ENCODE data around the gene IRF4. TPM values are rescaled to one million over a fixed set of nuclear protein-coding genes. Genes with fewer than 3 reads are reported as not detected.
"Not testable (repeated sequence)": the region's sequence is repeated elsewhere in the genome, so short reads cannot be mapped to it uniquely, and the experiment has no call there.

IRF4 gene
- total and polyA plus RNA-seq, 4 donors: 0.85 to 5.0 (median 2.9) TPM

- Histone ChIP-seq H3K27ac (ENCODE audit: low read depth in 1 of 2, low read length in 1 of 2) (no peak overlapping the region), H3K4me1 (ENCODE audit: control insufficient read depth in 5 of 5, insufficient read depth in 5 of 5, low read length in 5 of 5) (peaks cover 0 to 13% (median 6%) of the 10 kb centered on the region in 5 donors), H3K27me3 (ENCODE audit: control insufficient read depth in 3 of 3, insufficient read depth in 3 of 3, low read length in 2 of 3) (peaks cover 0 to 7% (median 5%) of the 10 kb centered on the region in 3 donors), H3K4me3 (no peak overlapping the region), H3K36me3 (ENCODE audit: control insufficient read depth in 4 of 4, insufficient read depth in 4 of 4, low read length in 4 of 4) (no peaks in the 10 kb centered on the region), H3K9me3 (ENCODE audit: control insufficient read depth in 4 of 4, insufficient read depth in 3 of 4, low read length in 3 of 4) (peaks cover 0 to 11% (median 2%) of the 10 kb centered on the region in 4 donors), H3K9ac (ENCODE audit: insufficient read depth in 1 of 2, low read length in 2 of 2) (no peak overlapping the region)
- WGBS, 2 donors: 74 to 84% methylated on average over 6 of the region's 6 CpGs
- TF ChIP-seq CTCF (IDR thresholded peaks at IDR 0.05; ENCODE audit: control extremely low read depth, extremely low read depth): no peak
- ATAC-seq (ENCODE audit: insufficient read depth, low FRiP score) (no peak), DNase-seq (no peak)
Measured at GRCh38 chr6:370555-370954, 21.0 kb upstream of the IRF4 start.

- not testable (repeated sequence) for H3K9ac ChIP-seq (ENCODE audit: insufficient read depth in 1 of 2, low read length in 2 of 2); H3K27ac ChIP-seq (ENCODE audit: low read depth in 1 of 2, low read length in 1 of 2); H3K27me3 ChIP-seq (ENCODE audit: control insufficient read depth in 3 of 3, insufficient read depth in 3 of 3, low read length in 2 of 3); H3K36me3 ChIP-seq (ENCODE audit: control insufficient read depth in 4 of 4, insufficient read depth in 4 of 4, low read length in 4 of 4); ATAC-seq (ENCODE audit: insufficient read depth, low FRiP score); H3K4me3 ChIP-seq; DNase-seq
- H3K9me3 ChIP-seq (ENCODE audit: control insufficient read depth in 4 of 4, insufficient read depth in 3 of 4, low read length in 3 of 4): peaks cover 0 to 11% (median 2%) of the 10 kb centered on the region in 4 donors
- 94 to 96% methylated on average over 2 of the region's 2 CpGs for WGBS, 2 donors
- H3K4me1 ChIP-seq (ENCODE audit: control insufficient read depth in 5 of 5, insufficient read depth in 5 of 5, low read length in 5 of 5): peaks cover 0 to 13% (median 6%) of the 10 kb centered on the region in 5 donors
Measured at GRCh38 chr6:371851-372250, 19.7 kb upstream of the IRF4 start.

GRCh38 chr6:372336-372911 is 19.1 kb upstream of the IRF4 start:
- H3K27ac ChIP-seq (ENCODE audit: low read depth in 1 of 2, low read length in 1 of 2): no peak overlapping the region
- ATAC-seq (ENCODE audit: insufficient read depth, low FRiP score) (no peak), DNase-seq (no peak)
- 52 to 60% methylated on average over 16 of the region's 16 CpGs for WGBS, 2 donors
- no peak overlapping the region for H3K9ac ChIP-seq (ENCODE audit: insufficient read depth in 1 of 2, low read length in 2 of 2)
- peaks cover 0 to 7% (median 2%) of the 10 kb centered on the region in 3 donors for H3K27me3 ChIP-seq (ENCODE audit: control insufficient read depth in 3 of 3, insufficient read depth in 3 of 3, low read length in 2 of 3)
- H3K4me3 ChIP-seq: no peak overlapping the region
- no peak for TF ChIP-seq CTCF (IDR thresholded peaks at IDR 0.05; ENCODE audit: control extremely low read depth, extremely low read depth)
- H3K36me3 ChIP-seq (ENCODE audit: control insufficient read depth in 4 of 4, insufficient read depth in 4 of 4, low read length in 4 of 4): no peaks in the 10 kb centered on the region
- H3K9me3 ChIP-seq (ENCODE audit: control insufficient read depth in 4 of 4, insufficient read depth in 3 of 4, low read length in 3 of 4): peaks cover 0 to 11% (median under 1%) of the 10 kb centered on the region in 4 donors
- peaks cover 0 to 13% (median 6%) of the 10 kb centered on the region in 5 donors for H3K4me1 ChIP-seq (ENCODE audit: control insufficient read depth in 5 of 5, insufficient read depth in 5 of 5, low read length in 5 of 5)

- 85% methylated on average over 8 of the region's 8 CpGs for WGBS, 2 donors
- no peak for ATAC-seq (ENCODE audit: insufficient read depth, low FRiP score)
Measured at GRCh38 chr6:373031-373430, 18.5 kb upstream of the IRF4 start.

More at GRCh38 chr6:373031-373430, 18.5 kb upstream of the IRF4 start:
- H3K4me1 ChIP-seq (ENCODE audit: control insufficient read depth in 5 of 5, insufficient read depth in 5 of 5, low read length in 5 of 5): peaks cover 0 to 13% (median 6%) of the 10 kb centered on the region in 5 donors
- H3K27ac ChIP-seq (ENCODE audit: low read depth in 1 of 2, low read length in 1 of 2): no peak overlapping the region
- no peak overlapping the region for H3K9ac ChIP-seq (ENCODE audit: insufficient read depth in 1 of 2, low read length in 2 of 2)
- no peak for DNase-seq
- no peaks in the 10 kb centered on the region for H3K36me3 ChIP-seq (ENCODE audit: control insufficient read depth in 4 of 4, insufficient read depth in 4 of 4, low read length in 4 of 4)
- no peak for TF ChIP-seq CTCF (IDR thresholded peaks at IDR 0.05; ENCODE audit: control extremely low read depth, extremely low read depth)
- peaks cover 0 to 11% (median 0%) of the 10 kb centered on the region in 4 donors for H3K9me3 ChIP-seq (ENCODE audit: control insufficient read depth in 4 of 4, insufficient read depth in 3 of 4, low read length in 3 of 4)
- H3K27me3 ChIP-seq (ENCODE audit: control insufficient read depth in 3 of 3, insufficient read depth in 3 of 3, low read length in 2 of 3): peaks cover 0 to 7% (median 0%) of the 10 kb centered on the region in 3 donors
- no peak overlapping the region for H3K4me3 ChIP-seq

Measured in lung (tissue), 12 donors.